ENCODE results near the gene RABGEF1.

DNA sequence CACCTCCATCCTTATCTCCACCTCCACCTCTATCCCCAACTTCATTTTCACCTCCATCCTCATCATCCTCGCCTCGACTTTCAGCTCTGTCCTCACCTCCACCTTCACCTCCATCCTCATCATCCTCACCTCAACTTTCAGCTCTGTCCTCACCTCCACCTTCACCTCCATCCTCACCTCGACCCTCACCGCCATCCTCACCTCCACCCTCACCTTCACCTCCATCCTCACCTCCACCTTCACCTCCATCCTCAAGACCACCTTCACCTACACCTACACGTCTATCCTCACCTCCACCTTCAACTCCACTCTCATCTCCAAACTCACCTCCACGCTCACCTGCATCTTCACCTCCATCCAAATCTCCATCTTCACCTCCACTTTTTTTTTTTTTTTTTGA lies 12.0 kb upstream of the RABGEF1 start:
- TF ChIP-seq, protein P1, sequence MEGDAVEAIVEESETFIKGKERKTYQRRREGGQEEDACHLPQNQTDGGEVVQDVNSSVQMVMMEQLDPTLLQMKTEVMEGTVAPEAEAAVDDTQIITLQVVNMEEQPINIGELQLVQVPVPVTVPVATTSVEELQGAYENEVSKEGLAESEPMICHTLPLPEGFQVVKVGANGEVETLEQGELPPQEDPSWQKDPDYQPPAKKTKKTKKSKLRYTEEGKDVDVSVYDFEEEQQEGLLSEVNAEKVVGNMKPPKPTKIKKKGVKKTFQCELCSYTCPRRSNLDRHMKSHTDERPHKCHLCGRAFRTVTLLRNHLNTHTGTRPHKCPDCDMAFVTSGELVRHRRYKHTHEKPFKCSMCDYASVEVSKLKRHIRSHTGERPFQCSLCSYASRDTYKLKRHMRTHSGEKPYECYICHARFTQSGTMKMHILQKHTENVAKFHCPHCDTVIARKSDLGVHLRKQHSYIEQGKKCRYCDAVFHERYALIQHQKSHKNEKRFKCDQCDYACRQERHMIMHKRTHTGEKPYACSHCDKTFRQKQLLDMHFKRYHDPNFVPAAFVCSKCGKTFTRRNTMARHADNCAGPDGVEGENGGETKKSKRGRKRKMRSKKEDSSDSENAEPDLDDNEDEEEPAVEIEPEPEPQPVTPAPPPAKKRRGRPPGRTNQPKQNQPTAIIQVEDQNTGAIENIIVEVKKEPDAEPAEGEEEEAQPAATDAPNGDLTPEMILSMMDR (IDR thresholded peaks at IDR 0.05), result no peak
- TF ChIP-seq POLR2AphosphoS5 (IDR thresholded peaks at IDR 0.05; ENCODE audit: low read depth, low read length), result no peak

Measured in Panc1 (cell line).